SK-N-SH treated with all-trans-retinoic acid at 6 μM for 48 hours (cell line): Measurements from ENCODE around the gene NRIP1.

ENCODE experiments used
- ATAC-seq: fragments of 200-7000 bp; cut with Tn5 transposase; 3 replicates; pipeline ENCODE4 v1.9.1; 2020; ENCODE audit warnings: mild to moderate bottlenecking, moderate library complexity
- BACH2 ChIP-seq: fragments of 250-450 bp; sonication (Bioruptor Pico); IDR thresholded peaks from 2 replicates; pipeline ENCODE4 v1.9.0; 2021; ENCODE audit warnings: mild to moderate bottlenecking, borderline replicate concordance
- CSDC2 ChIP-seq: fragments of 250-450 bp; sonication (Bioruptor Pico); IDR thresholded peaks from 2 replicates; pipeline ENCODE4 v1.5.0; 2020; ENCODE audit warnings: mild to moderate bottlenecking, moderate library complexity
- ESRRG ChIP-seq: fragments of 250-450 bp; sonication (Bioruptor Pico); IDR thresholded peaks from 2 replicates; pipeline ENCODE4 v1.6.1; 2021; ENCODE audit warnings: mild to moderate bottlenecking
- ISL1 ChIP-seq: fragments of 250-450 bp; sonication (Bioruptor Pico); IDR thresholded peaks from 2 replicates; pipeline ENCODE4 v2.1.2; 2022; ENCODE audit warnings: mild to moderate bottlenecking, moderate library complexity
- OSR1 ChIP-seq: fragments of 250-450 bp; sonication (Bioruptor Pico); IDR thresholded peaks from 2 replicates; pipeline ENCODE4 v1.8.0; 2022; ENCODE audit warnings: moderate library complexity, mild to moderate bottlenecking, inconsistent platforms
- PPARA ChIP-seq: fragments of 250-450 bp; sonication (Bioruptor Pico); IDR thresholded peaks from 2 replicates; pipeline ENCODE4 v1.5.0; 2020; ENCODE audit warnings: mild to moderate bottlenecking, borderline replicate concordance
- SNAI2 ChIP-seq: fragments of 250-450 bp; sonication (Bioruptor Pico); IDR thresholded peaks from 2 replicates; pipeline ENCODE4 v1.5.0; 2020; ENCODE audit warnings: mild to moderate bottlenecking, moderate library complexity
- TCF4 ChIP-seq: fragments of 250-450 bp; sonication (Bioruptor Pico); IDR thresholded peaks from 2 replicates; pipeline ENCODE4 v1.8.0; 2021; ENCODE audit warnings: mild to moderate bottlenecking, moderate library complexity, borderline replicate concordance
- TOX ChIP-seq: fragments of 250-450 bp; sonication (Bioruptor Pico); IDR thresholded peaks from 2 replicates; pipeline ENCODE4 v1.8.0; 2021; ENCODE audit warnings: mild to moderate bottlenecking, moderate library complexity, borderline replicate concordance
- ZC3H10 ChIP-seq: fragments of 250-450 bp; sonication (Bioruptor Pico); IDR thresholded peaks from 2 replicates; pipeline ENCODE4 v1.5.1; 2021; ENCODE audit warnings: mild to moderate bottlenecking, moderate library complexity
- ZFP3 ChIP-seq: fragments of 250-450 bp; sonication (Bioruptor Pico); IDR thresholded peaks from 2 replicates; pipeline ENCODE4 v1.5.0; 2020; ENCODE audit warnings: mild to moderate bottlenecking, moderate library complexity
- ZFP30 ChIP-seq: fragments of 450-650 bp; formaldehyde crosslinking; IDR thresholded peaks from 2 replicates; pipeline ENCODE4 v1.5.0; 2022; ENCODE audit warnings: mild to moderate bottlenecking, moderate library complexity
- ZNF565 ChIP-seq: fragments of 450-650 bp; formaldehyde crosslinking; conservative IDR thresholded peaks from 2 replicates; pipeline ENCODE4 v1.5.0; 2020; ENCODE audit warnings: low read depth, mild to moderate bottlenecking, moderate library complexity
- ZNF70 ChIP-seq: fragments of 450-650 bp; formaldehyde crosslinking; IDR thresholded peaks from 2 replicates; pipeline ENCODE4 v1.5.0; 2020; ENCODE audit warnings: mild to moderate bottlenecking, moderate library complexity
- ZNF8 ChIP-seq: fragments of 450-650 bp; formaldehyde crosslinking; IDR thresholded peaks from 2 replicates; pipeline ENCODE4 v1.5.0; 2020; ENCODE audit warnings: mild to moderate bottlenecking, moderate library complexity
- TF ChIP-seq, protein P1 (sequence below): fragments of 250-450 bp; sonication (Bioruptor Pico); IDR thresholded peaks from 2 replicates; pipeline ENCODE4 v1.5.1; 2021; ENCODE audit warnings: mild to moderate bottlenecking, moderate library complexity
- TF ChIP-seq, protein P2 (sequence below): fragments of 250-450 bp; sonication (Bioruptor Pico); IDR thresholded peaks from 2 replicates; pipeline ENCODE4 v1.8.0; 2020; ENCODE audit warnings: mild to moderate bottlenecking, moderate library complexity, borderline replicate concordance
- TF ChIP-seq, protein P3 (sequence below): fragments of 250-450 bp; sonication (Bioruptor Pico); IDR thresholded peaks from 2 replicates; pipeline ENCODE4 v1.5.0; 2020; ENCODE audit warnings: mild to moderate bottlenecking, moderate library complexity

The NRIP1 gene

DNA sequence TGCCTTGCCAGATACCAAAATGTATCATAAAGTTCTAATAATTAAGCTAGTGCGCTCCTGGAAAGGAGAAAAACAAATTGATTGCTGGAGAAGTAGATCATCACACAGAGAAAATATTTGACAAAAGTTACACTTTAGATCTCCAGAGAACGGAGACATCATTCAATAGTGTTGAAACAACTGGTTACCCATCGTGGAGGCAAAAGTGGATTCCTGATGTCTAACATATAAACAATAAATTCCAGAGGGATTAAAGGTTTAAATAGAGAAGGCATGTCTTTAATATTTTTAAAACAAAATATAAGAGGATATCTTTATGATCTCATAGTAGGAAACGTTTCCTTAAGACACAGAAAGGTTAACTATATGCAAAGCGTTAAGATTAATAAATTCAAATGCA lies 41.0 kb downstream of the NRIP1 start (continued):
- TF ChIP-seq, protein P1, sequence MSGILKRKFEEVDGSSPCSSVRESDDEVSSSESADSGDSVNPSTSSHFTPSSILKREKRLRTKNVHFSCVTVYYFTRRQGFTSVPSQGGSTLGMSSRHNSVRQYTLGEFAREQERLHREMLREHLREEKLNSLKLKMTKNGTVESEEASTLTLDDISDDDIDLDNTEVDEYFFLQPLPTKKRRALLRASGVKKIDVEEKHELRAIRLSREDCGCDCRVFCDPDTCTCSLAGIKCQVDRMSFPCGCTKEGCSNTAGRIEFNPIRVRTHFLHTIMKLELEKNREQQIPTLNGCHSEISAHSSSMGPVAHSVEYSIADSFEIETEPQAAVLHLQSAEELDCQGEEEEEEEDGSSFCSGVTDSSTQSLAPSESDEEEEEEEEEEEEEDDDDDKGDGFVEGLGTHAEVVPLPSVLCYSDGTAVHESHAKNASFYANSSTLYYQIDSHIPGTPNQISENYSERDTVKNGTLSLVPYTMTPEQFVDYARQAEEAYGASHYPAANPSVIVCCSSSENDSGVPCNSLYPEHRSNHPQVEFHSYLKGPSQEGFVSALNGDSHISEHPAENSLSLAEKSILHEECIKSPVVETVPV (CRISPR knock-in tag): no peak
- TF ChIP-seq ZNF70 (CRISPR knock-in tag) (no peak), ZFP3 (CRISPR knock-in tag) (no peak)

DNA sequence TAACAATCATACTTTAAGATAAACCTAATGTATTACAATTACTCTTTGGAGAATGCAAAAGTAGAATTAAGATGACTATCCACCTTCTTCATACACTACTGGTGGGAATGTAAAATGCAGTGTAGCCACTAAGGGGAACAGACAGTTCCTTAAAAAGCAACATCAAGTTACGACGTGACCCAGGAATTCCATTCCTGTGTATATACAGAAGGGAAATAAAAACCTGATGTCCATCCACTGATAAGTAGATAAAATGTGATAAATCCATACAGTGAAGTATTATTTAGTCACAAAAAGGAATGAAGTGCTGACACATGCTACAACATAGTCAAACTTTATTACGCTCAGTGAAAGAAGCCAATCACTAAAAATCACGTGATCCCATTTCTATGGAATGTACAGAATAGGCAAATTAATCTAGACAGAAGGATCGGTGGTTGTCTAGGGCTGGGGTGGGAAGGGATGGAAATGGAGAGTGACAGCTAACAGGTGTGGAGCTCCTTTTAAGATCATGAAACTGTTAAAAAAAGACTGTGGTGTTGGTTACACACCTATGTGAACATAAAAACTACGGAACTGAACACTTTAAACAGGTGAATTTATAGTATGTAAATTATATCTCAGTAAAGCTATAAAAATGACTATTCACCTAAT lies 42.1 kb downstream of the NRIP1 start:
- TF ChIP-seq OSR1 (CRISPR knock-in tag): no peak
- no peak for TF ChIP-seq BACH2 (CRISPR knock-in tag)
- no peak for TF ChIP-seq PPARA
- no peak for TF ChIP-seq ZFP30 (CRISPR knock-in tag)
- TF ChIP-seq, protein P2, sequence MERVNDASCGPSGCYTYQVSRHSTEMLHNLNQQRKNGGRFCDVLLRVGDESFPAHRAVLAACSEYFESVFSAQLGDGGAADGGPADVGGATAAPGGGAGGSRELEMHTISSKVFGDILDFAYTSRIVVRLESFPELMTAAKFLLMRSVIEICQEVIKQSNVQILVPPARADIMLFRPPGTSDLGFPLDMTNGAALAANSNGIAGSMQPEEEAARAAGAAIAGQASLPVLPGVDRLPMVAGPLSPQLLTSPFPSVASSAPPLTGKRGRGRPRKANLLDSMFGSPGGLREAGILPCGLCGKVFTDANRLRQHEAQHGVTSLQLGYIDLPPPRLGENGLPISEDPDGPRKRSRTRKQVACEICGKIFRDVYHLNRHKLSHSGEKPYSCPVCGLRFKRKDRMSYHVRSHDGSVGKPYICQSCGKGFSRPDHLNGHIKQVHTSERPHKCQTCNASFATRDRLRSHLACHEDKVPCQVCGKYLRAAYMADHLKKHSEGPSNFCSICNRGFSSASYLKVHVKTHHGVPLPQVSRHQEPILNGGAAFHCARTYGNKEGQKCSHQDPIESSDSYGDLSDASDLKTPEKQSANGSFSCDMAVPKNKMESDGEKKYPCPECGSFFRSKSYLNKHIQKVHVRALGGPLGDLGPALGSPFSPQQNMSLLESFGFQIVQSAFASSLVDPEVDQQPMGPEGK (CRISPR knock-in tag): no peak
- ATAC-seq: no peak

DNA sequence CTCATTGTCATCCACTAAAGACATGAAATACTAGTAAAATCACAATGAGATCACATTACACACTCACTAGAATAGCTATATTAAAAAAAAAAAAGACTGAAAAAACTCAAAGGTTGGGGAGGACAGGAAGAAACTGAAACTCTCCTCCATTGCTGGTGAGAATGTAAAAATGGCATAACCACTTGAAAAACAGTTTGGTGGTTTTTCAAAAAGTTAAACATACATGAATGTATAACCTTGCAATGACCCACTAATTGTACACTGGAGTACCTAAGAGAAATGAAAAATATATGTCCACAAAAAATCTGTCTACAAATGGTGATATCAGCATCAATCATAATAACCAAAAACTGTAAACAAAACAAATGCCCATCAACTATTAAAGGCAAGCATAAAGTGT lies 44.0 kb downstream of the NRIP1 start:
- TF ChIP-seq BACH2 (CRISPR knock-in tag) (no peak), SNAI2 (CRISPR knock-in tag) (no peak), CSDC2 (CRISPR knock-in tag) (no peak)

DNA sequence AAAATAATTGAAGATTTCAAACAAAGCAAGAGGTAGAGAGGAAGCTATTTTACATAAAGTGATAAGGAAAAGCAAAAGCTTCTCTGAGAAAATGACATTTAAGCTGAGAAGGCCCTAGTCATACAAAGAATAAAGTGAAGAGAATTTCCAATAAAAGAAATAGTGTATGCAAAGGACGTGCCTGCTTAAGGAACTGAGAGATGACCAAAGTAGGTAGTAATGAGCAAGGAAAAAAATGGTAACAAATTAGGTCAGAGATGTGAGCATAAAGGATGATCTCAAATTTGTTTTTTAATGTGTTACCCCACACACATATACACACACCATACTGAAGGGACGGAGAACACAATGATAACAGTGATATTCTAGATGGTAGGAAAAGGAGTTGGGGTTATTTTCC lies 46.4 kb downstream of the NRIP1 start:
- TF ChIP-seq ZFP3 (CRISPR knock-in tag): no peak
- TF ChIP-seq SNAI2 (CRISPR knock-in tag): no peak
- TF ChIP-seq, protein P1 (CRISPR knock-in tag): no peak
- TF ChIP-seq PPARA: no peak
- TF ChIP-seq ZC3H10 (CRISPR knock-in tag): no peak
- no peak for TF ChIP-seq TOX (CRISPR knock-in tag)
- no peak for TF ChIP-seq OSR1 (CRISPR knock-in tag)
- TF ChIP-seq TCF4: no peak
- no peak for TF ChIP-seq CSDC2 (CRISPR knock-in tag)
- TF ChIP-seq, protein P2 (CRISPR knock-in tag): no peak
- TF ChIP-seq ZNF70 (CRISPR knock-in tag): no peak

More for the DNA sequence above, 44.0 kb downstream of the NRIP1 start:
- no peak for ATAC-seq

GRCh38 chr21:15015622-15016471 lies 49.0 kb downstream of the NRIP1 start:
- no peak for ATAC-seq
- TF ChIP-seq, protein P2 (CRISPR knock-in tag): no peak
- TF ChIP-seq SNAI2 (CRISPR knock-in tag) (no peak), TOX (CRISPR knock-in tag) (no peak), ZNF70 (CRISPR knock-in tag) (no peak), ESRRG (CRISPR knock-in tag) (no peak), ISL1 (CRISPR knock-in tag) (no peak), PPARA (no peak), ZC3H10 (CRISPR knock-in tag) (no peak), ZNF8 (no peak), ZNF565 (CRISPR knock-in tag) (no peak)
- TF ChIP-seq, protein P3, sequence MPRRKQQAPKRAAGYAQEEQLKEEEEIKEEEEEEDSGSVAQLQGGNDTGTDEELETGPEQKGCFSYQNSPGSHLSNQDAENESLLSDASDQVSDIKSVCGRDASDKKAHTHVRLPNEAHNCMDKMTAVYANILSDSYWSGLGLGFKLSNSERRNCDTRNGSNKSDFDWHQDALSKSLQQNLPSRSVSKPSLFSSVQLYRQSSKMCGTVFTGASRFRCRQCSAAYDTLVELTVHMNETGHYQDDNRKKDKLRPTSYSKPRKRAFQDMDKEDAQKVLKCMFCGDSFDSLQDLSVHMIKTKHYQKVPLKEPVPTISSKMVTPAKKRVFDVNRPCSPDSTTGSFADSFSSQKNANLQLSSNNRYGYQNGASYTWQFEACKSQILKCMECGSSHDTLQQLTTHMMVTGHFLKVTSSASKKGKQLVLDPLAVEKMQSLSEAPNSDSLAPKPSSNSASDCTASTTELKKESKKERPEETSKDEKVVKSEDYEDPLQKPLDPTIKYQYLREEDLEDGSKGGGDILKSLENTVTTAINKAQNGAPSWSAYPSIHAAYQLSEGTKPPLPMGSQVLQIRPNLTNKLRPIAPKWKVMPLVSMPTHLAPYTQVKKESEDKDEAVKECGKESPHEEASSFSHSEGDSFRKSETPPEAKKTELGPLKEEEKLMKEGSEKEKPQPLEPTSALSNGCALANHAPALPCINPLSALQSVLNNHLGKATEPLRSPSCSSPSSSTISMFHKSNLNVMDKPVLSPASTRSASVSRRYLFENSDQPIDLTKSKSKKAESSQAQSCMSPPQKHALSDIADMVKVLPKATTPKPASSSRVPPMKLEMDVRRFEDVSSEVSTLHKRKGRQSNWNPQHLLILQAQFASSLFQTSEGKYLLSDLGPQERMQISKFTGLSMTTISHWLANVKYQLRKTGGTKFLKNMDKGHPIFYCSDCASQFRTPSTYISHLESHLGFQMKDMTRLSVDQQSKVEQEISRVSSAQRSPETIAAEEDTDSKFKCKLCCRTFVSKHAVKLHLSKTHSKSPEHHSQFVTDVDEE (CRISPR knock-in tag): no peak
- TF ChIP-seq, protein P1 (CRISPR knock-in tag): no peak

More for the DNA sequence above, 46.4 kb downstream of the NRIP1 start:
- no peak for ATAC-seq
